ENCODE data around the gene CAV2. TPM values are rescaled to one million over a fixed set of nuclear protein-coding genes. Genes with fewer than 3 reads are reported as not detected.

Gene CAV2
- total and polyA plus RNA-seq, 4 experiments from 2014 or later, result 0.19 TPM; not detected in 3

GRCh38 chr7:116553168-116553964 lies 53.8 kb downstream of the CAV2 start:
- H3K27me3 ChIP-seq (ENCODE audit: insufficient read depth, low read length), result no peaks in the 10 kb centered on the region
- no peak overlapping the region for H3K27ac Mint-ChIP-seq
- no peaks in the 10 kb centered on the region for H3K36me3 Mint-ChIP-seq
- no peaks in the 10 kb centered on the region for H3K9me3 ChIP-seq (ENCODE audit: control insufficient read depth in 1 of 2, low read length in 2 of 2)
- no peaks in the 10 kb centered on the region for H3K4me1 ChIP-seq (ENCODE audit: insufficient read depth, low read length)
- H3K4me3 Mint-ChIP-seq, result no peak overlapping the region
- H3K4me1 Mint-ChIP-seq, result no peaks in the 10 kb centered on the region
- no peak overlapping the region for H3K27ac ChIP-seq (ENCODE audit: low read depth, low read length)
- CTCF ChIA-PET (ENCODE audit: partially characterized antibody), result no interaction called here
- peaks cover 10 to 21% of the 10 kb centered on the region in 2 donors for H3K27me3 Mint-ChIP-seq
- H3K4me3 ChIP-seq (ENCODE audit: low read length in 2 of 2), result no peak overlapping the region
- no peaks in the 10 kb centered on the region for H3K36me3 ChIP-seq (ENCODE audit: insufficient read depth, low read length)
- POLR2A ChIA-PET (ENCODE audit: partially characterized antibody), result no interaction called here
- intact Hi-C loops (cut with micrococcal nuclease), result no loop called here
- H3K9me3 Mint-ChIP-seq, result no peaks in the 10 kb centered on the region
- no peak for DNase-seq

GRCh38 chr7:116554436-116554835 lies 54.9 kb downstream of the CAV2 start:
- intact Hi-C loops (cut with micrococcal nuclease), result no loop called here
- Histone ChIP-seq H3K27ac (ENCODE audit: low read depth, low read length) (no peak overlapping the region), H3K4me1 (ENCODE audit: insufficient read depth, low read length) (no peaks in the 10 kb centered on the region), H3K9me3 (ENCODE audit: control insufficient read depth in 1 of 2, low read length in 2 of 2) (no peaks in the 10 kb centered on the region), H3K27me3 (ENCODE audit: insufficient read depth, low read length) (no peaks in the 10 kb centered on the region), H3K36me3 (ENCODE audit: insufficient read depth, low read length) (no peaks in the 10 kb centered on the region), H3K4me3 (ENCODE audit: low read length in 2 of 2) (no peak overlapping the region)
- H3K4me1 Mint-ChIP-seq, result no peaks in the 10 kb centered on the region
- no peaks in the 10 kb centered on the region for H3K9me3 Mint-ChIP-seq
- ChIA-PET POLR2A (ENCODE audit: partially characterized antibody) (no interaction called here), CTCF (ENCODE audit: partially characterized antibody) (no interaction called here)
- DNase-seq, result no peak
- no peaks in the 10 kb centered on the region for H3K36me3 Mint-ChIP-seq
- H3K27ac Mint-ChIP-seq, result no peak overlapping the region
- peaks cover 16 to 18% of the 10 kb centered on the region in 2 donors for H3K27me3 Mint-ChIP-seq
- H3K4me3 Mint-ChIP-seq, result no peak overlapping the region

- intact Hi-C loops (cut with micrococcal nuclease), result no loop called here
- POLR2A ChIA-PET (ENCODE audit: partially characterized antibody), result no interaction called here
- CTCF ChIA-PET (ENCODE audit: partially characterized antibody), result no interaction called here
- no peaks in the 10 kb centered on the region for H3K9me3 Mint-ChIP-seq
- no peak overlapping the region for H3K27ac Mint-ChIP-seq
- DNase-seq, result no peak
- peaks cover 18 to 20% of the 10 kb centered on the region in 2 donors for H3K27me3 Mint-ChIP-seq
- no peaks in the 10 kb centered on the region for H3K9me3 ChIP-seq (ENCODE audit: control insufficient read depth in 1 of 2, low read length in 2 of 2)
- H3K36me3 ChIP-seq (ENCODE audit: insufficient read depth, low read length), result no peaks in the 10 kb centered on the region
- no peaks in the 10 kb centered on the region for H3K36me3 Mint-ChIP-seq
- H3K4me3 Mint-ChIP-seq, result no peak overlapping the region
- no peaks in the 10 kb centered on the region for H3K4me1 ChIP-seq (ENCODE audit: insufficient read depth, low read length)
- no peaks in the 10 kb centered on the region for H3K4me1 Mint-ChIP-seq
- H3K4me3 ChIP-seq (ENCODE audit: low read length in 2 of 2), result no peak overlapping the region
- no peaks in the 10 kb centered on the region for H3K27me3 ChIP-seq (ENCODE audit: insufficient read depth, low read length)
- no peak overlapping the region for H3K27ac ChIP-seq (ENCODE audit: low read depth, low read length)
Observed at GRCh38 chr7:116554911-116555310, 55.4 kb downstream of the CAV2 start.

- no peaks in the 10 kb centered on the region for H3K36me3 ChIP-seq (ENCODE audit: insufficient read depth, low read length)
- H3K4me1 ChIP-seq (ENCODE audit: insufficient read depth, low read length), result no peaks in the 10 kb centered on the region
- H3K9me3 Mint-ChIP-seq, result peaks cover 0 to 7% (median 0%) of the 10 kb centered on the region in 8 donors
- no peaks in the 10 kb centered on the region for H3K9me3 ChIP-seq (ENCODE audit: control insufficient read depth in 1 of 2, low read length in 2 of 2)
- POLR2A ChIA-PET (ENCODE audit: partially characterized antibody), result no interaction called here
- H3K27ac ChIP-seq (ENCODE audit: low read depth, low read length), result no peak overlapping the region
- H3K27me3 ChIP-seq (ENCODE audit: insufficient read depth, low read length), result no peaks in the 10 kb centered on the region
- no peak for DNase-seq
- H3K36me3 Mint-ChIP-seq, result no peaks in the 10 kb centered on the region
- H3K27me3 Mint-ChIP-seq, result peaks cover 20 to 23% of the 10 kb centered on the region in 2 donors
- intact Hi-C loops (cut with micrococcal nuclease), result no loop called here
- H3K4me3 ChIP-seq (ENCODE audit: low read length in 2 of 2), result no peak overlapping the region
- no peak overlapping the region for H3K4me3 Mint-ChIP-seq
- no peaks in the 10 kb centered on the region for H3K4me1 Mint-ChIP-seq
- H3K27ac Mint-ChIP-seq, result no peak overlapping the region
- CTCF ChIA-PET (ENCODE audit: partially characterized antibody), result no interaction called here
Observed at GRCh38 chr7:116557066-116557585, 57.6 kb downstream of the CAV2 start.

- intact Hi-C loops (cut with micrococcal nuclease), result no loop called here
- H3K9me3 ChIP-seq (ENCODE audit: control insufficient read depth in 1 of 2, low read length in 2 of 2), result no peaks in the 10 kb centered on the region
- H3K36me3 ChIP-seq (ENCODE audit: insufficient read depth, low read length), result no peaks in the 10 kb centered on the region
- Mint-ChIP-seq H3K27ac (no peak overlapping the region), H3K36me3 (no peaks in the 10 kb centered on the region), H3K4me3 (no peak overlapping the region), H3K9me3 (peaks cover 0 to 7% (median under 1%) of the 10 kb centered on the region in 8 donors), H3K27me3 (peaks cover 20 to 29% of the 10 kb centered on the region in 2 donors), H3K4me1 (no peaks in the 10 kb centered on the region)
- ChIA-PET POLR2A (ENCODE audit: partially characterized antibody) (no interaction called here), CTCF (ENCODE audit: partially characterized antibody) (no interaction called here)
- no peaks in the 10 kb centered on the region for H3K27me3 ChIP-seq (ENCODE audit: insufficient read depth, low read length)
- no peaks in the 10 kb centered on the region for H3K4me1 ChIP-seq (ENCODE audit: insufficient read depth, low read length)
- H3K4me3 ChIP-seq (ENCODE audit: low read length in 2 of 2), result no peak overlapping the region
- H3K27ac ChIP-seq (ENCODE audit: low read depth, low read length), result no peak overlapping the region
- DNase-seq, result no peak
Observed at GRCh38 chr7:116557901-116558300, 58.4 kb downstream of the CAV2 start.

Other genes starting within 250 kb of the CAV2 start
- gene CAV1, start 25.3 kb downstream of the CAV2 start, total RNA-seq, result not detected
- gene CAV1, start 25.3 kb downstream of the CAV2 start, polyA plus RNA-seq, result not detected
- under 1 TPM; 0.23 to 0.47 TPM for gene MET, start 172.5 kb downstream of the CAV2 start, total RNA-seq
- gene MET, start 172.5 kb downstream of the CAV2 start, polyA plus RNA-seq, result not detected